NCI-H2107 (cell line): Measurements from ENCODE around the gene OPHN1.
"Not testable (repeated sequence)": the region's sequence is repeated elsewhere in the genome, so short reads cannot be mapped to it uniquely, and the experiment has no call there.

Experiments used
- DNase-seq: peaks from one replicate; lab custom pipeline; 2025; lab: John Stamatoyannopoulos, UW

Gene OPHN1

GRCh38 chrX:68422478-68422877 is 10.8 kb downstream of the OPHN1 start:
- DNase-seq, result no peak

DNA sequence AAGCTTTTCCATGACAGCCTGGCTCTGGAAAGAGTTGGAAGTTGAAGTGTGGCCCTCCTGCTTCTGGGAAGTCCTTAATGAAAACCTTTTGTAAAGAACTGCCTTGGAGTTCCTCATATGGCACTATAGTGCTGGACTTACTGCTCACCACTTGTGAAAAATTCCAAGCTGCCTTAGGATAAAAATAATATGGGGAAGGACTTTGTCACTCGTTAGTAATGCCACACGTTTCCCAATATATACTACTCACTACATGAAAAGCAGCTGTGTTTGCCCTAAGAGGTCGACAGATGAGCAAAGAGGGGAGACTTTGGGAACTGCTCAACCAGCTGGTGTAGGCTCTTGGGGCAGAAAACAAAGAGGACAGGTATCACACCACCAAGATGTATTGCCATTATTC is 11.7 kb downstream of the OPHN1 start:
- no peak for DNase-seq

DNA sequence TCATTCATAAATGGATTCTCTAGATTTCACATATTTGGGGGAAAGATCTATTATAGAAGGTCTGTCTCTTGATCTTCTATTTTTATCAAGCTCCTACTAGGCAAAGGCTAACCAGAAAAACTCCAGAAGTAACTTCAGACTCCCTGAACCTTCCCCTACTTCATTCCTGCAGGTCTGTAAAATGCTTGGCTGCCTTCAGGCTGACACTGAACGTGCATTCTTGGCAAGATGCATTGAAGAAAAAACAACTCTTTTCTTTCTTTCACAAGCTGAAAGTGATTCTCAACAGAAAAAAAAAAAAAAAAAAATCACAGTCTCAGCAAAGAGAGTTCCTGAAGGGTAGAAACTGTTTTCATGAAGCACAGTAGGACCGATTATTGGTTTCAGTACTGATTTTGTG is 12.7 kb downstream of the OPHN1 start:
- no peak for DNase-seq

DNA sequence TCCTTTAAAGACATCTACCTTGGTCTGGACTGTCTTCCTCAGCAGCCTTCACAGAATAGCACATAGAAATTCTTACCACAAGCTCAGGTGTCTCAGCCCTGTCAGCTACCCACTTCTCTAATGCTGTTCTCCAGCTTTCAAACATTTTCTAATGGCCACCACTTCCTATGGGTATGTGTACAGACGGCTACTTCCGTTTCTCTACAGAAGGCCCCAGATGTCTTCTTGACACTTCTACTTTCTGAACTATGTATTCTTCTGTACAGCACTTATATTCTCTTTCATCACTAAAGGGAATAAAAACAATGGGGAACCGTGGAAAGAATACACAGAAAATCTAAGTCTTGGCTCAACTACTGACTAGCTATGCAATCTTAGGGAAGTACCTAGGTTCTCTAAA is 13.3 kb downstream of the OPHN1 start:
- no peak for DNase-seq

DNA sequence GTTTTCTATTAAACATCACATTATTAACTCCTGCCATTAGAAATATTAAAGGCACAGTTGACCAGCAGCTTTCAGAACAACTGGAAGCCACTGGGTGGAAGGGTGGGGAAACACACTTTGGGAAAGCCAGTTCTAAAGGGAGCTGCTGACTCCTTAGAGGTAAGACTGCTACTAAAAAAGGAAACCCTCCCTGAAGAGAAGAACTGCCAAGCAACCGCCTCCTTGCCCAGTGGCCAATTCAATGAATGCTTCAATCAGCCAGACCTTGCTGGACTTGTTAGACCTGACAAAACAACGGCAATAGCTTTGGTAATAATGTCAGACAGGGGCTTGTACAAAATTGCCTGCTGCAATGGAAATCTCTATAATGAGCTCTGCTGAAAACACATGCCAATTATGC is 15.6 kb downstream of the OPHN1 start:
- no peak for DNase-seq

- no peak for DNase-seq
Measured at GRCh38 chrX:68416592-68416991, 16.7 kb downstream of the OPHN1 start.

DNA sequence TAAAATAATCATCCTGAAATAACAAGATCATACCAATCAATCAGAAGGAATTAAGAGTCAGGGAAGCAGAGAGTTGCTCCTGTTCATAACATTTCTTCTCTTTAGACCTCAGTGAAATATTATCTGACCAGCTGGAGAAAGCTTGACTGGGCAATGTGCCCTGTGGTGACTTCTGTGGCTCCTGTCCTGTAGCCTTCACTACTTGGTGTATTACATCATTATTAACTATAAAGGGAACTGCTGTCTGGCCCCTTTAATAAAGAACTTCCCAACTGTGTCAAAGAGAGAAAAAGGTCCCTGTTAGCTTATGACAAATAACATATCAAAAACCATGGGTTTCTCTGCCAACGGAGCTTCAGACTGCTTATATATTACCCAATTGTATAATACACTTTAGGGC is 18.0 kb downstream of the OPHN1 start:
- no peak for DNase-seq

- no peak for DNase-seq
Measured at GRCh38 chrX:68413254-68413653, 20.0 kb downstream of the OPHN1 start.

DNA sequence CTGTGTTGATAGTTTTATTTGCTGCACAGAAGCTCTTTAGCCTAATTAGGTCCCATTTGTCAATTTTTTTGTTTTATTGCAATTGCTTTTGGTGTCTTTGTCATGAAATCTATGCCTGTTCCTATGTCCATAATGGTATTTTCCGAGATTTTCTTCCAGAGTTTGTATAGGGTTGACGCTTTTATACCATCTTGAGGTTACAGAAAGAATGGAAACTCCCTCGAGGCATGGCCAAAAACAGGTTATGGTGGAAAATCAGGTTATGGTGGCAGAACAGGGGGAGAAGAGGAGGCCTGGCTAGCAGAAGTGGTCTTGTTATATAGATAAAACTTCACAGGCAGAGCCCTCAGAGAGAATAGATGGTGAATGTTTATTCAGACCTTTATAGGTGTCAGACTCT is 21.6 kb downstream of the OPHN1 start:
- no peak for DNase-seq

DNA sequence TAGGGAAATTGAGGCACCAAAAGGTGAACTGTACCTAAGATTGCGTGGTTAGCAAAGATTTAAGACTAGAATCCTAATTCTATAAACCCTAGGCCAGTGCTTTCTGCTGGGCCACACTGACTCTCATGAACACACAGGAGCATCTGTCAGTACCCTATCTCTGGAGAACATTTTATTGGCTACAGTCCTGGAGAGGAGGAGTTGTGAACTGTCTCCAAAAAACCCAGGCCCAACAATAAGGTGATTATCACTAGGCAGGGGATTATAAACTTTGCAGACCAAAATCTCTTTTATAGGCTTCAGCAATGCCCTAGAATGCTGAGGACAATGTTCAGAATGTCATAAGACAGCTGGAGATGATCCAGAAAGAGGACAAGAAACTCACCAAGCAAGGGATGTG is 24.1 kb downstream of the OPHN1 start:
- no peak for DNase-seq

DNA sequence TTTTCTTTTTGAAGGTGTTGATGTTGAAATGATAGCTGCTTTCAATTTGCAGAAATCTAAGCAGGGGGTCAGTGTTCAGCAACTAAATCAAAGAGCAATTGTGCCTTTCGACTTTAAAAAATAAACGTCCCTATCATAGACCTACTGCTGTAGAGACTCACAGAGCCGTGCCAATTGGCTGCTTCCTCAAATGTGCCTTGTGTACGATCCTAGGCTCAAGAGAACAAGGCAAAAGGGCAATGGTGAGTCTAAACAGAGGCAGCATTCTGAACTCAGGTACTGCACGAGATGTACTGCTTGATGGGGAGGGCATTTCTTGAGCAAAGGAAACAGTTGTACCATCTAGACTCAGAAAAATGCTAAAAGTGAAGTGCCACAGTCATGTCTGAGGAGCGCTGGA is 29.8 kb downstream of the OPHN1 start:
- no peak for DNase-seq

GRCh38 chrX:68403038-68403437 is 30.3 kb downstream of the OPHN1 start:
- no peak for DNase-seq

DNA sequence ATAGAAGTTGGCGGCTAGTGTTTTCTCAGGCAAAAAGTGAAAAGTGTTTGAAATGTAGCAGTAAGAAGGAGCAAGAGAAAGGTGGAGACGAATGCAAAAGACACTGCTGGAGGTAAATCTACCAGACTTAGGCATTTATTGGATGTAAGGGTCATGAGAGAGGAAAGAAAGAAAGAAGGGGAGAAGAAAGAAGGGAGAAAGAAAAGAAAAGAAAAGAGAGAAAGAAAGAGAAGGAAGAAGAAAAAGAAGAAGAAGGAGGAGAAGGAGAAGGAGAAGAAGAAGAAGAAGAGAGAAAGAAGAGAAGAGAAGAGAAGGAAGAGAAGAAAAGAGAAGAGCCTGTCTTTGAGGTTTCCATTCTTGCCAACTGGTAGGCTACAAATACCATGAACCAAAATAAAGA is 31.2 kb downstream of the OPHN1 start:
- no peak for DNase-seq

GRCh38 chrX:68398291-68398690 is 35.0 kb downstream of the OPHN1 start:
- DNase-seq, result no peak

GRCh38 chrX:68396953-68397352 is 36.3 kb downstream of the OPHN1 start:
- DNase-seq, result no peak

GRCh38 chrX:68389419-68389960 is 43.8 kb downstream of the OPHN1 start:
- DNase-seq, result not testable (repeated sequence)

- no peak for DNase-seq
Measured at GRCh38 chrX:68387776-68388175, 45.5 kb downstream of the OPHN1 start.

DNA sequence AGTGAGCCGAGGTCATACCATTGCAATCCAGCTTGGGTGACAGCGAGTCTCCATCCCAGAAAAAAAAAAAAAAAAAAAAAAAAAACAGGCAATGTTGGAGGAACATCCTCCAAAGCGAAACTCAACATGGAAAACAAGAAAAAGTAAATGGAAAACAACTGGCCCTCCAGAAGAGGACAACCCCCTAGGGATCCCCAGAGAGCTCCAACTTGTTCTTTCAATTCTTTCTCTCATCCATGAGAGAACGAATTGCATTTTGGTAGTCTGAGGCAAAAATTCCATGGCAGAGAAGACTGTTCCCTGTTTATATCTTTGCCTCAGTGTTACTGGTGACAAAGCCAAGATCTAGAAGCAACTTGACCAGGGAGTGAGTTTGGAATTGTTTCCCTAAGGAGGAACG is 49.8 kb downstream of the OPHN1 start:
- DNase-seq, result no peak

DNA sequence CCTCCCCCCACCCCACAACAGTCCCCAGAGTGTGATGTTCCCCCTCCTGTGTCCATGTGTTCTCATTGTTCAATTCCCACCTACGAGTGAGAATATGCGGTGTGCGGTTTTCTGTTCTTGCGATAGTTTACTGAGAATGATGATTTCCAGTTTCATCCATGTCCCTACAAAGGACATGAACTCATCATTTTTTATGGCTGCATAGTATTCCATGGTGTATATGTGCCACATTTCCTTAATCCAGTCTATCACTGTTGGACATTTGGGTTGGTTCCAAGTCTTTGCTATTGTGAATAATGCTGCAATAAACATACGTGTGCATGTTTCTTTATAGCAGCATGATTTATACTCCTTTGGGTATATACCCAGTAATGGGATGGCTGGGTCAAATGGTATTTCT is 55.7 kb downstream of the OPHN1 start:
- DNase-seq, result not testable (repeated sequence)

- DNase-seq, result no peak
Measured at GRCh38 chrX:68376373-68376772, 56.9 kb downstream of the OPHN1 start.

GRCh38 chrX:68375803-68376202 is 57.5 kb downstream of the OPHN1 start:
- DNase-seq, result no peak

- no peak for DNase-seq
Measured at GRCh38 chrX:68372665-68373064, 60.6 kb downstream of the OPHN1 start.

- DNase-seq, result no peak
Measured at GRCh38 chrX:68369559-68369958, 63.7 kb downstream of the OPHN1 start.

- no peak for DNase-seq
Measured at GRCh38 chrX:68365341-68365740, 68.0 kb downstream of the OPHN1 start.

- DNase-seq, result no peak
Measured at GRCh38 chrX:68363984-68364383, 69.3 kb downstream of the OPHN1 start.
